GM12801 (cell line): ENCODE results near the gene FAM118B.

Experiments used
- TF ChIP-seq, protein P1 (sequence below): IDR thresholded peaks from one replicate; pipeline ENCODE4 v1.5.1; 2011; ENCODE audit warnings: control low read depth; ENCODE audit not compliant: insufficient read length; ENCODE audit errors: extremely low read depth

The FAM118B gene

DNA sequence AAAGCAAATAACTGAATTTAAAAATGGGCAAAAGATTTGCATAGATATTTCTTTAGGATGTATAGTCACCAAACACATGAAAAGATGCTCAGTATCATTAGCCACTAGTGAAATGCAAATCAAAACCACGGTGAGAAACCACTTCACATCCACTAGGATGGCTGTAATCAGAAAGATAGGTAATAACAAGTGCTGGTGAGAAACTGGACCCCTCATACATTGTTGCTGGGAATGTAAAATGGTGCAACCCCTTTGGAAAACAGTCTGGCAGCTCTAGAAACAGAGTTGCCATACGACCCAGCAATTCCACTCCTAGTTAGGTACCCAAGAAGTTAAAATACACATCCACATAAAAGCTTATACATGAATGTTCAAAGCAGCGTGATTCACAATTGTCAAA lies 16.5 kb upstream of the FAM118B start:
- TF ChIP-seq, protein P1, sequence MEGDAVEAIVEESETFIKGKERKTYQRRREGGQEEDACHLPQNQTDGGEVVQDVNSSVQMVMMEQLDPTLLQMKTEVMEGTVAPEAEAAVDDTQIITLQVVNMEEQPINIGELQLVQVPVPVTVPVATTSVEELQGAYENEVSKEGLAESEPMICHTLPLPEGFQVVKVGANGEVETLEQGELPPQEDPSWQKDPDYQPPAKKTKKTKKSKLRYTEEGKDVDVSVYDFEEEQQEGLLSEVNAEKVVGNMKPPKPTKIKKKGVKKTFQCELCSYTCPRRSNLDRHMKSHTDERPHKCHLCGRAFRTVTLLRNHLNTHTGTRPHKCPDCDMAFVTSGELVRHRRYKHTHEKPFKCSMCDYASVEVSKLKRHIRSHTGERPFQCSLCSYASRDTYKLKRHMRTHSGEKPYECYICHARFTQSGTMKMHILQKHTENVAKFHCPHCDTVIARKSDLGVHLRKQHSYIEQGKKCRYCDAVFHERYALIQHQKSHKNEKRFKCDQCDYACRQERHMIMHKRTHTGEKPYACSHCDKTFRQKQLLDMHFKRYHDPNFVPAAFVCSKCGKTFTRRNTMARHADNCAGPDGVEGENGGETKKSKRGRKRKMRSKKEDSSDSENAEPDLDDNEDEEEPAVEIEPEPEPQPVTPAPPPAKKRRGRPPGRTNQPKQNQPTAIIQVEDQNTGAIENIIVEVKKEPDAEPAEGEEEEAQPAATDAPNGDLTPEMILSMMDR, result no peak

- TF ChIP-seq, protein P1, result no peak
Measured at GRCh38 chr11:126197277-126197939, 14.2 kb upstream of the FAM118B start.

- TF ChIP-seq, protein P1, result no peak
Measured at GRCh38 chr11:126198648-126199047, 12.9 kb upstream of the FAM118B start.

GRCh38 chr11:126202646-126203359 lies 8.8 kb upstream of the FAM118B start:
- TF ChIP-seq, protein P1, result no peak

DNA sequence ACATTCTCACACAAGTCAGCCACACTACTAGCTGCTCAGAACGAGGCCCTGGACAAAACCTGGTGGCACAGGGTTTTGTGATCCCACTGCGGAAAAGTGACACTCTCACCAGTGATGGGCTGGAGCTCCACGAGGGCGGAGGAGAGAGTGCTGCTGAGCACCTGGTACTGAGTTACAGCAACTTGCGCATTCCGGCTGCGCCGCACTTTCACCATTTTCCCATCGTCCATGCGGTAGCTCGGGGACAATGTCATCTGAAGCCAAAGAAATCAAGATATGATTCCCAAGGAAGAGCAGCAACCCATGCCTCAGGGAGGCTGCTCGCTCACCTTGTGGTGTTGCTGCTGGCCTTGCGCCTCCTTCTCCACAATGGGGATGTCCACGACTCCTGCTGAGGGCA lies 6.2 kb upstream of the FAM118B start:
- TF ChIP-seq, protein P1, result no peak

DNA sequence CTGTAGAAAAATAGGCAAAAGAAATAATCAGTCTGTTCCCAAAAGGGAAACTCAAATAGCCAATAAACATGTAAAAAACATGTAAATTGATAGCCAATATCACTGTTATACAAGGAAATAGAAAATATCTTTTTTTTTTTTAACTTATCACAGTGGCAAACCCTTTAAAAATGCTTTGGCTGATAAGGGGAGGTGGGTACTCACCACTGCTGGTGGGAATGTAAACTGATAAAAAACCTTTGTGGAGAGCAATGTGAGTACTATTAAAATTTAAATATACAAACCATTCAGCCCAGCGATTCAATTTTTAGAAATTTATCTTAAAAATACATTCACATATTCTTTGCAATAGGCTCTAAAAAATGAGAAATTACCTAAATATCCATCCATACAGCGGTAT lies 3.7 kb upstream of the FAM118B start:
- TF ChIP-seq, protein P1, result no peak

DNA sequence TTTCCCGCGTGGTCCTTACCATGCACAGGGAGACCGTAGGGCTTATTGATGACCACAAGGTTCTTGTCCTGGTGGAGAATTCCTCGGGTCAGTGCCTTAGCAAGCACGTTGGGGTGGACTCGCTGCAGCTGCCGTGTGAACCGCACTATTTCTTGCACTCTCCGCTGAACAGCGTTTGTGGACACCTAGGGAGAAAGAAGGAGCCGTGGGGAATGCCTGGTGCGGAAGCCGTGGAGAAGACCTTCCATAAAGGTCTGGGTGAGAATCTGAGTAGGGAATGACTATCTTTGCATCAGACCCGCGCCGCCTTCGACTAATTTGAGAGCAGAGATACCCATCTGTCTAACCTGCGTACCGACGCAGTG lies 729 bp upstream of the FAM118B start:
- TF ChIP-seq, protein P1, result no peak
